Neural cell (in vitro differentiated cells): Measurements from ENCODE around the gene TMEM123.

ENCODE experiments used
- EP300 ChIP-seq: fragments of 450-650 bp; conservative IDR thresholded peaks from 2 replicates; pipeline ENCODE4 v1.6.1; 2014; ENCODE audit warnings: antibody characterized with exemption, mild to moderate bottlenecking, moderate library complexity; ENCODE audit not compliant: poor library complexity, severe bottlenecking
- EZH2 ChIP-seq: fragments of 200-600, 300-800 bp; shearing (Covaris generic), sonication (generic); IDR thresholded peaks from 2 replicates; pipeline ENCODE4 v1.6.1; 2014; ENCODE audit warnings: antibody characterized with exemption, low read length, borderline replicate concordance, mild to moderate bottlenecking; ENCODE audit not compliant: insufficient read depth, poor library complexity, severe bottlenecking
- MXI1 ChIP-seq: fragments of 450-650 bp; conservative IDR thresholded peaks from 2 replicates; pipeline ENCODE4 v1.6.1; 2014; ENCODE audit warnings: antibody characterized with exemption, mild to moderate bottlenecking; ENCODE audit not compliant: poor library complexity, severe bottlenecking
- POLR2AphosphoS5 ChIP-seq: IDR thresholded peaks from 2 replicates; pipeline ENCODE4 v1.6.1; 2012
- RAD21 ChIP-seq: fragments of 450-650 bp; conservative IDR thresholded peaks from 2 replicates; pipeline ENCODE4 v1.6.1; 2014; ENCODE audit warnings: antibody characterized with exemption, mild to moderate bottlenecking, moderate library complexity
- SMC3 ChIP-seq: fragments of 450-650 bp; conservative IDR thresholded peaks from 2 replicates; pipeline ENCODE4 v1.6.1; 2014; ENCODE audit warnings: antibody characterized with exemption, mild to moderate bottlenecking, moderate library complexity; ENCODE audit not compliant: poor library complexity
- TAF1 ChIP-seq: IDR thresholded peaks from 2 replicates; pipeline ENCODE4 v1.6.1; 2012; ENCODE audit warnings: low read depth
- TF ChIP-seq, protein P1 (sequence below): fragments of 450-650 bp; IDR thresholded peaks from 2 replicates; pipeline ENCODE4 v1.5.1; 2014; ENCODE audit warnings: antibody characterized with exemption, mild to moderate bottlenecking, moderate library complexity; ENCODE audit not compliant: poor library complexity, severe bottlenecking
- TF ChIP-seq, protein P2 (sequence below): IDR thresholded peaks from 2 replicates; pipeline ENCODE4 v1.6.1; 2012; ENCODE audit warnings: borderline replicate concordance

DNA sequence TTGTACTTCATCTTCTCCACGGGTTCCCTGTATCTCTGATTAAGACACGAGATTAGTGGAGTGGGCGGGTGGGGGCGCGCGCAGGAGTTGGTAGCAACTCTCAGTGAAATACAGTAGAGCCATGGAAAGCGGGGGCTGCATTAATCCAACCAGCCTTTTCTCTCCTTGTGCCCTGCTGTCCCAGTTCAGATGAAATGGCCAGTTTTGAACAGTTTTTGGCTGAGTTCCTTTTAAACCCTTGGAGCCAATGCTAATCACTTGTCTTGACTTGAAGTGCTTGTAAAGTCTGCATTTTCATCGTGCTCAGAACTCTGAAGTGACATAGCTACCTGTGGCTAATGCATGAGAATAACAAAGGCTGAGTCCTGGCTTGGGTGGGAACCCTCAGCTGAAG lies 734 bp upstream of the TMEM123 start:
- TF ChIP-seq, protein P1, sequence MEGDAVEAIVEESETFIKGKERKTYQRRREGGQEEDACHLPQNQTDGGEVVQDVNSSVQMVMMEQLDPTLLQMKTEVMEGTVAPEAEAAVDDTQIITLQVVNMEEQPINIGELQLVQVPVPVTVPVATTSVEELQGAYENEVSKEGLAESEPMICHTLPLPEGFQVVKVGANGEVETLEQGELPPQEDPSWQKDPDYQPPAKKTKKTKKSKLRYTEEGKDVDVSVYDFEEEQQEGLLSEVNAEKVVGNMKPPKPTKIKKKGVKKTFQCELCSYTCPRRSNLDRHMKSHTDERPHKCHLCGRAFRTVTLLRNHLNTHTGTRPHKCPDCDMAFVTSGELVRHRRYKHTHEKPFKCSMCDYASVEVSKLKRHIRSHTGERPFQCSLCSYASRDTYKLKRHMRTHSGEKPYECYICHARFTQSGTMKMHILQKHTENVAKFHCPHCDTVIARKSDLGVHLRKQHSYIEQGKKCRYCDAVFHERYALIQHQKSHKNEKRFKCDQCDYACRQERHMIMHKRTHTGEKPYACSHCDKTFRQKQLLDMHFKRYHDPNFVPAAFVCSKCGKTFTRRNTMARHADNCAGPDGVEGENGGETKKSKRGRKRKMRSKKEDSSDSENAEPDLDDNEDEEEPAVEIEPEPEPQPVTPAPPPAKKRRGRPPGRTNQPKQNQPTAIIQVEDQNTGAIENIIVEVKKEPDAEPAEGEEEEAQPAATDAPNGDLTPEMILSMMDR, result no peak
- no peak for TF ChIP-seq POLR2AphosphoS5
- TF ChIP-seq EZH2, result no peak
- no peak for TF ChIP-seq TAF1
- TF ChIP-seq, protein P2, sequence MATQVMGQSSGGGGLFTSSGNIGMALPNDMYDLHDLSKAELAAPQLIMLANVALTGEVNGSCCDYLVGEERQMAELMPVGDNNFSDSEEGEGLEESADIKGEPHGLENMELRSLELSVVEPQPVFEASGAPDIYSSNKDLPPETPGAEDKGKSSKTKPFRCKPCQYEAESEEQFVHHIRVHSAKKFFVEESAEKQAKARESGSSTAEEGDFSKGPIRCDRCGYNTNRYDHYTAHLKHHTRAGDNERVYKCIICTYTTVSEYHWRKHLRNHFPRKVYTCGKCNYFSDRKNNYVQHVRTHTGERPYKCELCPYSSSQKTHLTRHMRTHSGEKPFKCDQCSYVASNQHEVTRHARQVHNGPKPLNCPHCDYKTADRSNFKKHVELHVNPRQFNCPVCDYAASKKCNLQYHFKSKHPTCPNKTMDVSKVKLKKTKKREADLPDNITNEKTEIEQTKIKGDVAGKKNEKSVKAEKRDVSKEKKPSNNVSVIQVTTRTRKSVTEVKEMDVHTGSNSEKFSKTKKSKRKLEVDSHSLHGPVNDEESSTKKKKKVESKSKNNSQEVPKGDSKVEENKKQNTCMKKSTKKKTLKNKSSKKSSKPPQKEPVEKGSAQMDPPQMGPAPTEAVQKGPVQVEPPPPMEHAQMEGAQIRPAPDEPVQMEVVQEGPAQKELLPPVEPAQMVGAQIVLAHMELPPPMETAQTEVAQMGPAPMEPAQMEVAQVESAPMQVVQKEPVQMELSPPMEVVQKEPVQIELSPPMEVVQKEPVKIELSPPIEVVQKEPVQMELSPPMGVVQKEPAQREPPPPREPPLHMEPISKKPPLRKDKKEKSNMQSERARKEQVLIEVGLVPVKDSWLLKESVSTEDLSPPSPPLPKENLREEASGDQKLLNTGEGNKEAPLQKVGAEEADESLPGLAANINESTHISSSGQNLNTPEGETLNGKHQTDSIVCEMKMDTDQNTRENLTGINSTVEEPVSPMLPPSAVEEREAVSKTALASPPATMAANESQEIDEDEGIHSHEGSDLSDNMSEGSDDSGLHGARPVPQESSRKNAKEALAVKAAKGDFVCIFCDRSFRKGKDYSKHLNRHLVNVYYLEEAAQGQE, result no peak
- no peak for TF ChIP-seq MXI1
- TF ChIP-seq RAD21, result no peak
- no peak for TF ChIP-seq SMC3
- no peak for TF ChIP-seq EP300
